GM23248 (cell line): ENCODE results near the gene ZNF132. TPM values are rescaled to one million over a fixed set of nuclear protein-coding genes. Genes with fewer than 3 reads are reported as not detected.

Source experiments
- DNase-seq: peaks from one replicate; pipeline ENCODE4 v3.0.0-alpha.2; 2015
- H2AFZ ChIP-seq: fragments of 200-600 bp; sonication (generic); 2 replicates; pipeline ENCODE4 v1.6.1; 2016; ENCODE audit warnings: antibody characterized with exemption
- H3F3A ChIP-seq: fragments of 200-600 bp; sonication (generic); 2 replicates; pipeline ENCODE4 v1.6.1; 2016; ENCODE audit warnings: mild to moderate bottlenecking, antibody characterized with exemption, mixed run types; ENCODE audit not compliant: insufficient read depth
- H3K27ac ChIP-seq: fragments of 200-600 bp; sonication (generic); 2 replicates; pipeline ENCODE4 v1.5.1; 2016; ENCODE audit warnings: mild to moderate bottlenecking
- H3K27me3 ChIP-seq: fragments of 200-600 bp; sonication (generic); replicated peaks from 2 replicates; pipeline ENCODE4 v1.6.1; 2016; ENCODE audit warnings: mild to moderate bottlenecking; ENCODE audit not compliant: insufficient read depth
- H3K36me3 ChIP-seq: fragments of 200-600 bp; sonication (generic); 2 replicates; pipeline ENCODE4 v1.6.1; 2016; ENCODE audit warnings: low read depth, mild to moderate bottlenecking
- H3K4me1 ChIP-seq: fragments of 200-600 bp; sonication (generic); 2 replicates; pipeline ENCODE4 v1.6.1; 2016; ENCODE audit warnings: mild to moderate bottlenecking; ENCODE audit not compliant: insufficient read depth
- H3K4me2 ChIP-seq: fragments of 200-600 bp; sonication (generic); one replicate; pipeline ENCODE4 v1.6.1; 2016; ENCODE audit warnings: mild to moderate bottlenecking; ENCODE audit not compliant: unreplicated experiment
- H3K4me3 ChIP-seq: fragments of 200-600 bp; sonication (generic); 2 replicates; pipeline ENCODE4 v1.5.1; 2016; ENCODE audit warnings: mild to moderate bottlenecking
- H3K79me2 ChIP-seq: fragments of 200-600 bp; sonication (generic); 2 replicates; pipeline ENCODE4 v1.6.1; 2016; ENCODE audit warnings: mild to moderate bottlenecking; ENCODE audit not compliant: insufficient read depth
- H3K9ac ChIP-seq: fragments of 200-600 bp; sonication (generic); 2 replicates; pipeline ENCODE4 v1.6.1; 2016; ENCODE audit warnings: mild to moderate bottlenecking
- H3K9me2 ChIP-seq: fragments of 200-600 bp; sonication (generic); 2 replicates; pipeline ENCODE4 v1.6.1; 2016; ENCODE audit warnings: mixed run types, mild to moderate bottlenecking, moderate library complexity; ENCODE audit not compliant: insufficient read depth
- H3K9me3 ChIP-seq: fragments of 200-600 bp; sonication (generic); one replicate; pipeline ENCODE4 v1.6.1; 2017; ENCODE audit warnings: low read depth
- H4K20me1 ChIP-seq: fragments of 200-600 bp; sonication (generic); 2 replicates; pipeline ENCODE4 v1.6.0; 2016; ENCODE audit not compliant: insufficient read depth
- EZH2 ChIP-seq: fragments of 200-600 bp; sonication (generic); IDR thresholded peaks from 2 replicates; pipeline ENCODE4 v1.6.1; 2018; ENCODE audit warnings: antibody characterized with exemption, mild to moderate bottlenecking; ENCODE audit not compliant: insufficient read depth, poor library complexity, severe bottlenecking
- EZH2phosphoT487 ChIP-seq: fragments of 200-600 bp; sonication (generic); IDR thresholded peaks from 2 replicates; pipeline ENCODE4 v1.6.1; 2018; ENCODE audit warnings: antibody characterized with exemption, moderate library complexity, mild to moderate bottlenecking, low read depth; ENCODE audit not compliant: insufficient read depth
- WGBS, 2 experiments: methylation state at CpG; one replicate each; pipeline ENCODE4 v1.1.6; 2015 to 2017; ENCODE audit warnings: low lambda C conversion rate in 2 of 2, low coverage in 1 of 2; ENCODE audit errors: missing lambda C conversion rate in 2 of 2; 5-methylcytosine and 5-hydroxymethylcytosine counted together
- in situ Hi-C: fragments of 300-500 bp; cut with MboI; formaldehyde crosslinking; loops from 2 replicates; pipeline ENCODE4 v1.15.0; 2020
- polyA plus RNA-seq: library from polyadenylated mRNA; unstranded; fragments of >200 nt; fragmentation: Nextera tagmentation; extraction: Ambion mirVana; gene quantifications from 2 replicates; pipeline ENCODE4 v1.2.1, GENCODE V29; 2016
- total RNA-seq: library from RNA; depleted of rRNA; stranded (reverse); fragments of >200 nt; shearing (Covaris generic); gene quantifications from 2 replicates; pipeline ENCODE4 v1.2.3, GENCODE V29; 2014

ZNF132 gene
- total and polyA plus RNA-seq, 2 experiments from 2014 or later: 4.5 to 6.1 TPM

DNA sequence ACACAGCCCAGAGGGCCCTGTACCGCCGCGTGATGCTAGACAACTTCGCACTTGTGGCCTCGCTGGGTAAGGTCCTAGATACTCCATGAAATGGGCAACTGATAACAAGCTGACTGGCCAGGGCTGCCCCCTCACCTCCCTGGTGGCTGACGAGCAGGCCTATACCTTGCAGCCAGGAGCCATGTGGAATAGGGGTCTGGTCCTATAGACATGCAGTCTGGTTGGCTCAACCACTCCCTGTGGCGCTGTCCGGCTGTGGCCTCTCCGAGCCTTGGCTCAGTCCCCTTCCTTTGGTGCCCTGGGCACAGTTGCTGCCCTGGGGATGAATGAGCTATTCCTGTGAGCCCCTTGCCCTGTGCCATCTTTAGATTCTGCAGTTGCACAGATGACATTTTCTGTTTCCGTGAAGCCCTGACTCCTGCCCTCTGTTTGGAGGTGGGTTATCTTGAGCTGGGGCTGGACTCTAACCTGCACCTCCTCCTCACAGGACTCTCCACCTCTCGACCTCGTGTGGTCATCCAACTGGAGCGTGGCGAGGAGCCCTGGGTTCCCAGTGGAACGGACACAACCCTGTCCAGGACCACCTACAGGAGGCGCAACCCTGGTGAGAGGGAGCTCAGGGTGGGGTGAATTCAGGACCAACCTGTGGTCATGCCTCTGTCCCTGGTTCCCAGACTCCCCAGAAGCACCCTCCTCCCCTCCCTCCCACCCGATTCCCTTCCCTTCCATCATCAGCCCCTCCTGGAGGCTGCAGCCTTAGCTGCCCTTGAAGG, 29.5 kb upstream of the ZNF132 start:
- Histone ChIP-seq H3F3A (peaks cover 10% of the 10 kb centered on the region; the same call in 1 of the 2 replicates), H3K36me3 (no peaks in the 10 kb centered on the region; the same call in 1 of the 2 replicates), H3K9me3 (no peaks in the 10 kb centered on the region), H3K4me2 (no peak overlapping the region), H3K27me3 (no peaks in the 10 kb centered on the region), H3K9me2 (no peaks in the 10 kb centered on the region), H2AFZ (no peak overlapping the region), H3K4me3 (no peak overlapping the region), H3K79me2 (peaks cover 27% of the 10 kb centered on the region), H3K27ac (no peak overlapping the region), H3K9ac (no peak overlapping the region), H4K20me1 (no peaks in the 10 kb centered on the region), H3K4me1 (peaks cover 7% of the 10 kb centered on the region)
- DNase-seq: no peak
- 95 to 96% methylated on average over 11 to 17 of the region's 17 CpGs for WGBS, 2 experiments
- TF ChIP-seq EZH2 (no peak), EZH2phosphoT487 (no peak)
- in situ Hi-C loops: no loop called here

DNA sequence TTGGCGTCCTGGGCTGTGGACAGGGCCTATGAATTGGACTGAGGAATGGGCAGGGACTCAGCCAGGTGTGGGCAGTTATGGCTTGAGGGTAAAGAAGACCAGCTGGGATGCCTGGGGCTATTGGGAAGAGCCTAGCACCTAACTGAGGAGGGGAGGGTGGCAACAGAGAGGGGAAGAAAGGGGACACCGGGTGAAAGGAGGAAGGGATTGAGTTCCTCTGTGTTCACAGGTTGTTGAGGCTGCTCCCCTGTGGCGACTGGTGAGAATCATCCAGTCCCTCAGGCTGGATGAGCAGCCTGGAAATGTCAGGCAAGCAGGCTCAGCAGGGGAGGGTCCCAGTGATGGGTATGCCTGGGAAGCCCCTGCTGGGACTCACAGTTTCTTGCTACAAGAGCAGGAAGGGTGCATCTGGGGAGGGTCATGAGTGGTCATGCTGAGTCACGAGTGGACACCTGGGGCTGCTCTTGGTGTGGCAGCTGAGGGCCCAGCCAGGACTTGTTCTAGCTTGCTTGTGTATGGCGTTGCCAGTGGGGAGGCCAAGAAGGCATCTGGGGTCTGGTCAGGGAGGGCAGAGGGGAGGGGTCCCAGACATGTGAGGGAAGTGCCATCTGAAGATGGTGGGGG, 28.4 kb upstream of the ZNF132 start:
- H3K27ac ChIP-seq: no peak overlapping the region
- no peaks in the 10 kb centered on the region for H3K9me2 ChIP-seq
- H3K27me3 ChIP-seq: no peaks in the 10 kb centered on the region
- peaks cover 27% of the 10 kb centered on the region for H3K79me2 ChIP-seq
- H3F3A ChIP-seq: no peaks in the 10 kb centered on the region
- peak overlapping the region; percentile 81 for H3K4me3 ChIP-seq
- no peaks in the 10 kb centered on the region for H3K9me3 ChIP-seq
- H2AFZ ChIP-seq: no peak overlapping the region
- H3K4me2 ChIP-seq: peak overlapping the region; percentile 57
- DNase-seq: peak; percentile 27
- H3K9ac ChIP-seq: peak overlapping the region; percentile 53
- 37 to 41% methylated on average over 5 of the region's 5 CpGs for whole genome bisulfite sequencing, 2 experiments
- H3K36me3 ChIP-seq: no peaks in the 10 kb centered on the region; the same call in 1 of the 2 replicates
- TF ChIP-seq EZH2 (no peak), EZH2phosphoT487 (no peak)
- peaks cover 5% of the 10 kb centered on the region; the same call in 1 of the 2 replicates for H3K4me1 ChIP-seq
- no peaks in the 10 kb centered on the region for H4K20me1 ChIP-seq
- in situ Hi-C loops: no loop called here

DNA sequence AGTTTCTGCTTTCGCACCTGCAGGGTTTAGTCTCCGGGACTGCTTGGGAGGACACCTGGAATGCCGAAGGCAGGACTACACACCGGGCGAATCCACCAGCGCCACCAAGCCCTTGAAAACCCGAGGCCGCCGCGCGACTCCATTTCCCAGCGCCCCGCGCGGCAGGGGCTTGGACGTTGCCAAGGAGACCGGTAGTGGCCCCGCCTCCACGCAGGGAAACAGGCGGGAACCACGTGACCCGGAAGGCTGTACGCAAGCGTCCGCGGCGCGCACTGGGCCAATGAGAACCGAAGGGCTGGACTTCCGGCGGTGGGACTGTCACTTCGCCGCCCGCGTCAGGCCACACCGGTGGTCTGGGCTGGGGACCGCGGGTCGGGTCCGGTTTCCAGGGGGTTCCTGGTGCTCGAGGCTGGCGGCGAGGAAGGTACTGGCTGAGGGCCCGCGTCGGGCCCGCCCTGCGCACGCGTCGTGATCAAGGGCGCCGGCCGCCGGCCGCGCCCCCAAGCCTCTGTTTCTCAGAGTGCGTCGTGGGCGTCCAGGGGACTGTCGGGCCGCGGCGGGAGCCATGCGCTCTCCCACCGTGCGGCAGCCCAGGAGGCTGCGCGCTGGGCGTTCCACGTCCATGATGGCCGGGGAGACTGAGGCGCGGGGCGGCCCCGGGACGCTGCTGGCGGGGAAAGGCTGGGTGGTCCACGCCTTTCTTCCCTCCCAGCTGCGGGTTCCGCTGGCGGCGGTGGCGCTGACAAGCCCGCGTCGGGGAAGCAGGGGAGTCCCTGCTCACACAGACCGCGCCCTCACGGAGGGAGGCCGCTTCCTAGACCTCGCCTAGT, 27.0 kb upstream of the ZNF132 start, which contains the start of gene ZNF324:
Gene ZNF324 (plus strand): TSS at position 321 of the 830 bp plus-strand sequence. CDS start 2,106 bp downstream, outside the sequence.
- Histone ChIP-seq H3K9ac (peak within 1 kb of the TSS; percentile 80), H3K4me2 (peak within 1 kb of the TSS; percentile 91), H3K9me2 (no peaks in the 10 kb centered on the region), H2AFZ (peak within 1 kb of the TSS; percentile 97), H3K36me3 (no peaks in the 10 kb centered on the region), H3F3A (no peaks in the 10 kb centered on the region), H3K27ac (peak within 1 kb of the TSS; percentile 47), H3K4me3 (peak within 1 kb of the TSS; percentile 81), H3K79me2 (peaks cover 27% of the 10 kb centered on the region), H3K9me3 (no peaks in the 10 kb centered on the region), H4K20me1 (no peaks in the 10 kb centered on the region), H3K4me1 (peaks cover 5% of the 10 kb centered on the region; the same call in 1 of the 2 replicates), H3K27me3 (no peaks in the 10 kb centered on the region)
- no peak for TF ChIP-seq EZH2phosphoT487
- in situ Hi-C loops: no loop called here
- DNase-seq: peak; percentile 100
- WGBS, 2 experiments: 1 to 2% methylated on average over 86 to 87 of the region's 92 CpGs
